Retina (tissue), 1 donor: ENCODE data around the gene SLC9A3.

Experiments used
- DNase-seq: peaks from one replicate; pipeline ENCODE4 v3.0.0-alpha.2; 2016

Gene SLC9A3

DNA sequence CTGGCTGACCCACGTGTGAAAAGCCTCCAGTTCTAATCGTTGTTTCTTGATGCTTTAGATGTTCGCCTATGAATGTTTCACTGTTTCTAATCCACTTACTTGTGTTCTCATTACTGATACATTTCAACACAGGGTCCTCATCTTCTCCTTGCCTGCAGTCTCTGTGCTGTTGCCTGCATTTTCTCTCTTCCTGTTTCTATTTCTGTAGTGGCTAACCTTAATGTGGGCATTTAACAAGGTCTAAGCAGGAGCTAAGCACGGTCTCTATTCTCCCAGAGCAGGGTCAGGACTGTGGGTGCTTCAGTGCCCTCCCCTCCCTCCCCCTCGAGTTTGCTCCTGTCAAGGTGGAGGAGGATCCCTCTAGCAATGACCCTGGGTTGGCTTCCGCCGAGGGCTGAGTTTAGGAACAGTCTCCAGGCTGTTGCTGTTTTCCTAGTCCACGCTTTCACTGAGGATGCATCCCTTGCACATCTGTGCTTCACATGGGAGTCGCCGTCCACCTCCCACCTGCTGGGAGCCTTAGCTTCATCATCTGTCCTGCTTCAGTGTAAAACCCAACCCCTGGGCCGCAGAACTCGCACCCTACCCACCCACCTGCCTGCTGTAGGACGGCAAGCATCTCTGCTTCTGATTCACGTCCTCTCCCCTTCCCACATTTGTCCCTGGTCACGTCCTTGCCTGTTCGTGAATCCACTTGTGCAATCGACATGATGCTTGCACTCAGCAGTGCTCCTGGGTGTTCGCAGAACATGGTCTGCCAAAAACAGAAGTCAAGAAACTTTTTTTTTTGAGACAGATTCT lies 83.6 kb downstream of the SLC9A3 start:
- no peak for DNase-seq

- no peak for DNase-seq
Measured at GRCh38 chr5:439636-440035, 84.6 kb downstream of the SLC9A3 start.

DNA sequence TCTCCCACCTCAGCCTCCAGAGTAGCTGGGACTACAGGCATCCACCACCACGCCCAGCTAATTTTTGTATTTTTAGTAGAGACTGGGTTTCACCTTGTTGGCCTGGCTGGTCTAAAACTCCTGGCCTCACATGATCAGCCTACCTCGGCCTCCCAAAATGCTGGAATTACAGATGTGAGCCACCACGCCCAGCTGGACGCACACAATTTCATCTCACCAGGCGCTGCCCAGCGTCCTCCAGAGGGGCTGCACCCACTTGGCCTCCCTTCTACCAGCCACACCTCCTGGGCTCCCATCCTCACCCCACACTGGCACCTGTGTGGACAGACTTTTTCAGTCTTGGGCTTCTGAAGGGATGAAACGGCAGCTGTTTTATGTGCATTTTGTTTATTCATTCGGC lies 85.1 kb downstream of the SLC9A3 start:
- no peak for DNase-seq

GRCh38 chr5:438481-438981 lies 85.7 kb downstream of the SLC9A3 start:
- DNase-seq: no peak

- DNase-seq: no peak
Measured at GRCh38 chr5:437281-437771, 86.9 kb downstream of the SLC9A3 start.

DNA sequence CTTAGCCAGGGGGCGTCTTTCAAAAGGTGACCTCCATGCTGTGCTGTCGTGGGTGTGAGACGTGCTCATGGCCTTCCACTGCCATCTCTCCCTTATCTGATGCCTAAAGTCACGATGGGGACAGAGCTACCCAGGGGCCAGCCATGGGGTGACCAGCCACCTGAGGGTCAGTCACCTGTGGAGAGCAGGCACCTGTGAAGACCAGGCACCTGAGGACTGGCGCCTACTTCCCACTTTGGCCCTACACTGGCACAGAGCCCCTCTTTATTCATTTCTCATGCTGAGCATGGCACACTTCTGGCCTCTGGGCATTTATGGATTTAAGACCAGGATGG lies 87.6 kb downstream of the SLC9A3 start:
- no peak for DNase-seq

- DNase-seq: no peak
Measured at GRCh38 chr5:435961-436640, 88.1 kb downstream of the SLC9A3 start.

GRCh38 chr5:435156-435790 lies 89.0 kb downstream of the SLC9A3 start:
- DNase-seq: no peak

- DNase-seq: no peak
Measured at GRCh38 chr5:434443-435146, 89.7 kb downstream of the SLC9A3 start.

DNA sequence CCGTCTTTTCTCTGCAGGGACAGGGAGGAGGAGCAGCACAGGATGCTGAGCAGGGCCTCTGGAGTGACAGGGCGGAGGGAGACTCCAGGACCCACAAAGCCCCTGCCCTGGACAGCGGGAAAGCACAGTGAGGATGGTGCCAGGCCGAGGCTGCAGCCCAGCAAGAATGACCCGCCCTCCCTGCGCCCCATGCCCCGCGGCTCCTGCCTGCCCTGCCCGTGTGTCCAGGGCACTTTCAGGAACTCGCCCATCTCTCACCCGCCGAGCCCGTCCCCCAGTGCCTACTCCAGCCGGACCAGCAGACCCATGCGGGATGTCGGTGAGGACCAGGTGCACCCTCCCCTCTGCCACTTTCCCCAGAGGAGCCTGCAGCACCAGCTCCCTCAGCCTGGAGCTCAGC lies 90.4 kb downstream of the SLC9A3 start:
- no peak for DNase-seq

DNA sequence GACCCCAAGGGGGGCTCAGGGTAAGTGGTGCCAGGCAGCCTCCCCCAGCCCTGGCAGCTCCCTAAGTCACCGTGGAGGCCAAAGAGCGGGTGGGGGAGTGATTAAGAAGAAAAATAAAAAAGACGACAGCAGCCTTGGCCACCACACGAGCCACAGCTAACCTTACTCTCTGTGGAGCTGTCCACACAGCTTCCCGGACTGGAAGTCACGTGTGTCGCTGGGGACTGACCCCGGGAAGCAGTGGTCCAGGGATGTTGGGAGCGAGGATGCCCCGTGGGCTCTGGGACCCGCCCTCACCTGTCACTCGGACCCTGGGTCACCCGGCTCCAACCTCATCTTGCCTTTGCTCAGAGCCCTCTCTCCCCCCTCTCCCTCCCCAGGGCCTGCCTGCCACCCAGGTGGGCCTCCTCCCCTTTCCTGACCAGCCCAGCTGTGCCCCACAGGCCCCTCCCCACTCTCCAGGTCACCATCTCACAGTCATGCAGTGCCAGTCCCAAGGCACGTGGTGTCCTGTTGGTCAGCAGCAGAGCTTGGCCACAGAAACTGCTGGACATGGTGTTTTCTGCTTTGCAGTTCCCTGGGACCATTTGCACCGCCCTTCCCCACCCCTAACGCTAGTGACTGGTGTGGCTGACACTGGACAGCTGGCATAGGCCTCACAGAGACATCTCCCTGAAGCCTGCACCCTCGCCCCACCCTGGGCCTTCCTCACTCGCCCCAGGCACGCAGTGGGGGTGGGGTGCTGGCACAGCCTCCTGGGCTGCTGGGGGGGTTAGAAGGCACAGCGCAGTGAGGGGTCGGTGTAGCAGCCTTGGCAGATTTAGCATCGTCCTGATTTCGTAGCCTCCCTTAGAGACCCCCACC lies 91.1 kb downstream of the SLC9A3 start:
- no peak for DNase-seq

- DNase-seq: no peak
Measured at GRCh38 chr5:432201-432927, 91.9 kb downstream of the SLC9A3 start.

- no peak for DNase-seq
Measured at GRCh38 chr5:431711-432050, 92.6 kb downstream of the SLC9A3 start.

GRCh38 chr5:431001-431710 lies 93.1 kb downstream of the SLC9A3 start:
- peak; percentile 76 for DNase-seq

- no peak for DNase-seq
Measured at GRCh38 chr5:430214-430925, 93.9 kb downstream of the SLC9A3 start.

DNA sequence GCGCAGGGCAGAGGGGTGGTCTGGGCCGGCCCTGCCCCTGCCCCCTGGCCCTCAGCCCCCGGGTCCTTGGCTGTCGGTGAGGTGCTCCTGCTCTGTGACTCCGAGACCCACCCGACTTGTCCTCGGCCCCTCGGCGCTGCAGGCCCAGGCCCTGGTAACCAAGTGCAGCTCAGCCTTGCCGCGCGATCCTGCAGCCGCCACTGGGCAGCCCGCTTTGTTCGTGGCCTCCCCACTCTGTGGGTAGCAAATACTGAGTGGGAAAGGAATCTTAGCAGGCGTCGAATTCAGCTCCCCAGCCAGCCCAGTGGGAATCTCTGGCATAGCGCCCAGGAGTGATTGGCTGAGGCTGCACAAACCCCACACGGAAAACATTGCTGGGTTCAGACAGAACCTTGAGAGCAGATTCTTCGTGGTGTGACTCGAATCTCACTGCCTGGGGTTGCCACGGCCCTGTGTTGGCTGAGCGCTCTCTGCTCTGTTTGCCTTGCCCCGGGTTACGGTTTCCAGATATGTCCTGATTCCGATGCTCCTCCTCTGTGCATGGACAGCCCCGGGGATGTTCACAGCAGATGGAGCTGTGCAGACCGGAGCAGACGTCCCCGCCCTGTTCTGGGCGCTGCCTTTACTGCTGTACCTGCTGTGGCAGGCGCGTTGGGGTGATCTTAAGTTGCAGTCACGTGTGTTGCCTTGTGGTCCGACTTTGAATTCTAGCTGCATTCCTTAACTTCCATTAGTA lies 94.6 kb downstream of the SLC9A3 start:
- no peak for DNase-seq

DNA sequence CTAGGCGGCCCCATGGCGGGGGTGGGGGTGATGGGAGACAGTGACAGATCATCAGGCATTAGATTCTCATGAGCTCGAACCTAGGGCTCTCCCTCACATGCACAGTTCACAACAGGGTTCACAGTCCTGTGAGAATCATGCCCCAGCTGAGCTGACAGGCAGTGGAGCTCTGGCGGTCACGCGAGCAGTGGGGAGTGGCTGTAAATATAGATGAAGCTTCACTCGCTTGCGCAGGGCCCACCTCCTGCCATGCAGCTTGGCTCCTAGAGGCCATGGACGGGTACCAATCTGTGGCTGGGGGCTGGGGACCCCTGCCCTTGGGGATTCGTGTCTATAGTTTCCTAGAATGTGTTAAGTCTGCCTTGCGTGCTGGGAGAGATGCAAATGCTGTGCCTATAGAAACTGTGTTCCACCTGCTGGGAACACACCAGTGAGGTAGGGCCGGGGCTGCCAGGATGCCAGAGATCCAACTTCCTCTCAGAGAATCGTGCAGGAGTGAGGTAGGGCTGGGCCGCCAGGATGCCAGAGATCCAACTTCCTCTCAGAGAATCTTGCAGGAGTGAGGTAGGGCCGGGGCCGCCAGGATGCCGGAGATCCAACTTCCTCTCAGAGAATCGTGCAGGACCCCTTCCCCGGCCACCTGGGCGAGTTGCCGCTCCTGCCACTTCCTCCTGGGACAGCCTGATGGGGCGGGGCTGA lies 95.3 kb downstream of the SLC9A3 start:
- no peak for DNase-seq

- DNase-seq: no peak
Measured at GRCh38 chr5:428219-428618, 96.0 kb downstream of the SLC9A3 start.
